Measurements from ENCODE around the gene GPR87.

GPR87 gene

GRCh38 chr3:151269631-151270030, 47.0 kb downstream of the GPR87 start:
- DNase-seq (ENCODE audit: low read depth in 1 of 2, low spot score in 1 of 2) = no peak
- H3K27me3 ChIP-seq (ENCODE audit: insufficient read depth, poor library complexity, severe bottlenecking) = no peaks in the 10 kb centered on the region
- TF ChIP-seq REST (IDR thresholded peaks at IDR 0.05; ENCODE audit: insufficient replicate concordance, low read depth) (no peak), CTCF (IDR thresholded peaks at IDR 0.05; ENCODE audit: insufficient read depth, low read length) (no peak), POLR2AphosphoS5 (IDR thresholded peaks at IDR 0.05; ENCODE audit: low read depth) (no peak), SPI1 (IDR thresholded peaks at IDR 0.05; ENCODE audit: borderline replicate concordance, low read depth) (no peak), GABPA (IDR thresholded peaks at IDR 0.05; ENCODE audit: low read depth) (no peak)
- no peak overlapping the region for H3K4me3 ChIP-seq (replicated peaks; ENCODE audit: insufficient read depth, low read length)
- H3K27ac ChIP-seq (replicated peaks) = no peak overlapping the region

GRCh38 chr3:151268267-151269235, 48.1 kb downstream of the GPR87 start:
- DNase-seq (ENCODE audit: low read depth in 1 of 2, low spot score in 1 of 2) = no peak
- TF ChIP-seq SPI1 (IDR thresholded peaks at IDR 0.05; ENCODE audit: borderline replicate concordance, low read depth) (no peak), CTCF (IDR thresholded peaks at IDR 0.05; ENCODE audit: insufficient read depth, low read length) (no peak)
- Histone ChIP-seq H3K27me3 (ENCODE audit: insufficient read depth, poor library complexity, severe bottlenecking) (no peaks in the 10 kb centered on the region), H3K4me3 (replicated peaks; ENCODE audit: insufficient read depth, low read length) (no peak overlapping the region), H3K27ac (replicated peaks) (no peak overlapping the region)

GRCh38 chr3:151267066-151267465, 49.6 kb downstream of the GPR87 start:
- TF ChIP-seq GABPA (IDR thresholded peaks at IDR 0.05; ENCODE audit: low read depth) = no peak
- TF ChIP-seq SPI1 (IDR thresholded peaks at IDR 0.05; ENCODE audit: borderline replicate concordance, low read depth) = no peak
- no peak for TF ChIP-seq POLR2AphosphoS5 (IDR thresholded peaks at IDR 0.05; ENCODE audit: low read depth)
- no peak for TF ChIP-seq REST (IDR thresholded peaks at IDR 0.05; ENCODE audit: insufficient replicate concordance, low read depth)
- TF ChIP-seq CTCF (IDR thresholded peaks at IDR 0.05; ENCODE audit: insufficient read depth, low read length) = no peak
- Histone ChIP-seq H3K27ac (replicated peaks) (no peak overlapping the region), H3K4me3 (replicated peaks; ENCODE audit: insufficient read depth, low read length) (no peak overlapping the region), H3K27me3 (ENCODE audit: insufficient read depth, poor library complexity, severe bottlenecking) (no peaks in the 10 kb centered on the region)
- no peak for DNase-seq (ENCODE audit: low read depth in 1 of 2, low spot score in 1 of 2)

Data from HL-60 (cell line).